ENCODE data around the gene INPP5A.
"Not testable (repeated sequence)": the region's sequence is repeated elsewhere in the genome, so short reads cannot be mapped to it uniquely, and the experiment has no call there.

Gene INPP5A

GRCh38 chr10:132793213-132793612, 255.6 kb downstream of the INPP5A start:
- no peaks in the 10 kb centered on the region for H3K36me3 ChIP-seq (ENCODE audit: control insufficient read depth, insufficient read depth, low read length)
- no peak overlapping the region for H3K9ac ChIP-seq (ENCODE audit: low read length)
- H3K4me1 ChIP-seq (ENCODE audit: control insufficient read depth, insufficient read depth, low read length), result no peaks in the 10 kb centered on the region
- no peaks in the 10 kb centered on the region for H3K9me3 ChIP-seq (ENCODE audit: control insufficient read depth, insufficient read depth, low read depth, low read length)
- H3K27ac ChIP-seq (ENCODE audit: low read depth, low read length), result no peak overlapping the region
- no peak overlapping the region for H3K4me3 ChIP-seq (ENCODE audit: low read depth, low read length)
- H3K27me3 ChIP-seq (ENCODE audit: control insufficient read depth, insufficient read depth, low read length), result peaks cover 55% of the 10 kb centered on the region

GRCh38 chr10:132793871-132794849, 256.6 kb downstream of the INPP5A start:
- no peaks in the 10 kb centered on the region for H3K9me3 ChIP-seq (ENCODE audit: control insufficient read depth, insufficient read depth, low read depth, low read length)
- no peak overlapping the region for H3K9ac ChIP-seq (ENCODE audit: low read length)
- H3K27ac ChIP-seq (ENCODE audit: low read depth, low read length), result no peak overlapping the region
- no peaks in the 10 kb centered on the region for H3K36me3 ChIP-seq (ENCODE audit: control insufficient read depth, insufficient read depth, low read length)
- H3K27me3 ChIP-seq (ENCODE audit: control insufficient read depth, insufficient read depth, low read length), result peaks cover 46% of the 10 kb centered on the region
- no peaks in the 10 kb centered on the region for H3K4me1 ChIP-seq (ENCODE audit: control insufficient read depth, insufficient read depth, low read length)
- no peak overlapping the region for H3K4me3 ChIP-seq (ENCODE audit: low read depth, low read length)

- Histone ChIP-seq H3K27me3 (ENCODE audit: control insufficient read depth, insufficient read depth, low read length) (peaks cover 19% of the 10 kb centered on the region), H3K4me1 (ENCODE audit: control insufficient read depth, insufficient read depth, low read length) (no peaks in the 10 kb centered on the region), H3K9me3 (ENCODE audit: control insufficient read depth, insufficient read depth, low read depth, low read length) (peaks cover 3% of the 10 kb centered on the region; the same call in 1 of the 2 replicates), H3K36me3 (ENCODE audit: control insufficient read depth, insufficient read depth, low read length) (no peaks in the 10 kb centered on the region), H3K27ac (ENCODE audit: low read depth, low read length) (no peak overlapping the region), H3K4me3 (ENCODE audit: low read depth, low read length) (no peak overlapping the region), H3K9ac (ENCODE audit: low read length) (no peak overlapping the region)
Observed at GRCh38 chr10:132796846-132797245, 259.3 kb downstream of the INPP5A start.

GRCh38 chr10:132797986-132798385, 260.4 kb downstream of the INPP5A start:
- not testable (repeated sequence) for H3K9me3 ChIP-seq (ENCODE audit: control insufficient read depth, insufficient read depth, low read depth, low read length); H3K4me3 ChIP-seq (ENCODE audit: low read depth, low read length); H3K9ac ChIP-seq (ENCODE audit: low read length); H3K27ac ChIP-seq (ENCODE audit: low read depth, low read length); H3K36me3 ChIP-seq (ENCODE audit: control insufficient read depth, insufficient read depth, low read length); H3K4me1 ChIP-seq (ENCODE audit: control insufficient read depth, insufficient read depth, low read length)
- peaks cover 14% of the 10 kb centered on the region; the same call in 1 of the 2 replicates for H3K27me3 ChIP-seq (ENCODE audit: control insufficient read depth, insufficient read depth, low read length)

- Histone ChIP-seq H3K9me3 (ENCODE audit: control insufficient read depth, insufficient read depth, low read depth, low read length) (peaks cover 7% of the 10 kb centered on the region), H3K4me1 (ENCODE audit: control insufficient read depth, insufficient read depth, low read length) (no peaks in the 10 kb centered on the region)
Observed at GRCh38 chr10:132798403-132798802, 260.8 kb downstream of the INPP5A start.

GRCh38 chr10:132798876-132799275, 261.3 kb downstream of the INPP5A start:
- Histone ChIP-seq H3K9ac (ENCODE audit: low read length) (no peak overlapping the region), H3K4me3 (ENCODE audit: low read depth, low read length) (no peak overlapping the region), H3K9me3 (ENCODE audit: control insufficient read depth, insufficient read depth, low read depth, low read length) (peaks cover 7% of the 10 kb centered on the region), H3K4me1 (ENCODE audit: control insufficient read depth, insufficient read depth, low read length) (no peaks in the 10 kb centered on the region), H3K27ac (ENCODE audit: low read depth, low read length) (no peak overlapping the region), H3K36me3 (ENCODE audit: control insufficient read depth, insufficient read depth, low read length) (no peaks in the 10 kb centered on the region), H3K27me3 (ENCODE audit: control insufficient read depth, insufficient read depth, low read length) (peaks cover 7% of the 10 kb centered on the region; the same call in 1 of the 2 replicates)

More at GRCh38 chr10:132798403-132798802, 260.8 kb downstream of the INPP5A start:
- Histone ChIP-seq H3K27ac (ENCODE audit: low read depth, low read length) (no peak overlapping the region), H3K27me3 (ENCODE audit: control insufficient read depth, insufficient read depth, low read length) (peaks cover 10% of the 10 kb centered on the region; the same call in 1 of the 2 replicates), H3K36me3 (ENCODE audit: control insufficient read depth, insufficient read depth, low read length) (no peaks in the 10 kb centered on the region), H3K9ac (ENCODE audit: low read length) (no peak overlapping the region), H3K4me3 (ENCODE audit: low read depth, low read length) (no peak overlapping the region)

GRCh38 chr10:132799865-132800264, 262.3 kb downstream of the INPP5A start:
- Histone ChIP-seq H3K4me1 (ENCODE audit: control insufficient read depth, insufficient read depth, low read length) (no peaks in the 10 kb centered on the region), H3K4me3 (ENCODE audit: low read depth, low read length) (no peak overlapping the region), H3K9ac (ENCODE audit: low read length) (no peak overlapping the region), H3K9me3 (ENCODE audit: control insufficient read depth, insufficient read depth, low read depth, low read length) (peaks cover 7% of the 10 kb centered on the region), H3K27me3 (ENCODE audit: control insufficient read depth, insufficient read depth, low read length) (peaks cover 7% of the 10 kb centered on the region; the same call in 1 of the 2 replicates), H3K27ac (ENCODE audit: low read depth, low read length) (no peak overlapping the region), H3K36me3 (ENCODE audit: control insufficient read depth, insufficient read depth, low read length) (no peaks in the 10 kb centered on the region)

- Histone ChIP-seq H3K9me3 (ENCODE audit: control insufficient read depth, insufficient read depth, low read depth, low read length) (peaks cover 7% of the 10 kb centered on the region), H3K27me3 (ENCODE audit: control insufficient read depth, insufficient read depth, low read length) (peaks cover 1% of the 10 kb centered on the region; the same call in 1 of the 2 replicates), H3K4me1 (ENCODE audit: control insufficient read depth, insufficient read depth, low read length) (no peaks in the 10 kb centered on the region), H3K36me3 (ENCODE audit: control insufficient read depth, insufficient read depth, low read length) (no peaks in the 10 kb centered on the region), H3K27ac (ENCODE audit: low read depth, low read length) (no peak overlapping the region), H3K4me3 (ENCODE audit: low read depth, low read length) (no peak overlapping the region), H3K9ac (ENCODE audit: low read length) (no peak overlapping the region)
Observed at GRCh38 chr10:132802048-132802447, 264.5 kb downstream of the INPP5A start.

- no peak overlapping the region for H3K27ac ChIP-seq (ENCODE audit: low read depth, low read length)
- no peak overlapping the region for H3K9ac ChIP-seq (ENCODE audit: low read length)
- H3K4me1 ChIP-seq (ENCODE audit: control insufficient read depth, insufficient read depth, low read length), result no peaks in the 10 kb centered on the region
Observed at GRCh38 chr10:132802694-132803320, 265.2 kb downstream of the INPP5A start.

GRCh38 chr10:132803416-132804210, 266.0 kb downstream of the INPP5A start:
- H3K27me3 ChIP-seq (ENCODE audit: control insufficient read depth, insufficient read depth, low read length), result no peaks in the 10 kb centered on the region
- H3K9ac ChIP-seq (ENCODE audit: low read length), result no peak overlapping the region
- H3K9me3 ChIP-seq (ENCODE audit: control insufficient read depth, insufficient read depth, low read depth, low read length), result peaks cover 7% of the 10 kb centered on the region
- H3K27ac ChIP-seq (ENCODE audit: low read depth, low read length), result no peak overlapping the region
- H3K4me3 ChIP-seq (ENCODE audit: low read depth, low read length), result no peak overlapping the region
- no peaks in the 10 kb centered on the region for H3K36me3 ChIP-seq (ENCODE audit: control insufficient read depth, insufficient read depth, low read length)
- no peaks in the 10 kb centered on the region for H3K4me1 ChIP-seq (ENCODE audit: control insufficient read depth, insufficient read depth, low read length)

More at GRCh38 chr10:132802694-132803320, 265.2 kb downstream of the INPP5A start:
- Histone ChIP-seq H3K4me3 (ENCODE audit: low read depth, low read length) (no peak overlapping the region), H3K36me3 (ENCODE audit: control insufficient read depth, insufficient read depth, low read length) (no peaks in the 10 kb centered on the region), H3K27me3 (ENCODE audit: control insufficient read depth, insufficient read depth, low read length) (no peaks in the 10 kb centered on the region), H3K9me3 (ENCODE audit: control insufficient read depth, insufficient read depth, low read depth, low read length) (peaks cover 7% of the 10 kb centered on the region)

Data from HUES6 (cell line).